Chondrocyte (in vitro differentiated cells): ENCODE results near the gene PCBD2. TPM values are rescaled to one million over a fixed set of nuclear protein-coding genes. Genes with fewer than 3 reads are reported as not detected.

ENCODE experiments used
- DNase-seq: peaks from one replicate; pipeline ENCODE4 v3.0.0; 2021; ENCODE audit warnings: mixed read lengths, low spot score
- H3K27ac Mint-ChIP-seq: one replicate; pipeline ENCODE4 v1.8.0; 2021; ENCODE audit warnings: mild to moderate bottlenecking, moderate library complexity, mixed read lengths; ENCODE audit not compliant: unreplicated experiment
- H3K27me3 Mint-ChIP-seq: 2 replicates; pipeline ENCODE4 v1.8.0; 2021; ENCODE audit warnings: low read depth, mixed read lengths
- H3K36me3 Mint-ChIP-seq: 2 replicates; pipeline ENCODE4 v1.8.0; 2021; ENCODE audit warnings: low read depth, mixed read lengths
- H3K4me1 Mint-ChIP-seq: 2 replicates; pipeline ENCODE4 v1.8.0; 2021; ENCODE audit warnings: low read depth, mild to moderate bottlenecking, mixed read lengths
- H3K4me3 Mint-ChIP-seq: one replicate; pipeline ENCODE4 v1.8.0; 2021; ENCODE audit warnings: mild to moderate bottlenecking, moderate library complexity, mixed read lengths; ENCODE audit not compliant: unreplicated experiment
- H3K9me3 Mint-ChIP-seq: 2 replicates; pipeline ENCODE4 v1.8.0; 2021; ENCODE audit warnings: low read depth, mixed read lengths
- CTCF ChIP-seq: fragments of 200-600 bp; sonication (generic); IDR thresholded peaks from 2 replicates; pipeline ENCODE4 v1.5.0; 2021; ENCODE audit warnings: antibody characterized with exemption, mild to moderate bottlenecking, moderate library complexity
- total RNA-seq: library from RNA; stranded (reverse); gene quantifications from 3 replicates; pipeline ENCODE4 v1.2.1, GENCODE V29; 2021

PCBD2 gene
- total RNA-seq, 1 donor from 2014 or later: 8.3 TPM

DNA sequence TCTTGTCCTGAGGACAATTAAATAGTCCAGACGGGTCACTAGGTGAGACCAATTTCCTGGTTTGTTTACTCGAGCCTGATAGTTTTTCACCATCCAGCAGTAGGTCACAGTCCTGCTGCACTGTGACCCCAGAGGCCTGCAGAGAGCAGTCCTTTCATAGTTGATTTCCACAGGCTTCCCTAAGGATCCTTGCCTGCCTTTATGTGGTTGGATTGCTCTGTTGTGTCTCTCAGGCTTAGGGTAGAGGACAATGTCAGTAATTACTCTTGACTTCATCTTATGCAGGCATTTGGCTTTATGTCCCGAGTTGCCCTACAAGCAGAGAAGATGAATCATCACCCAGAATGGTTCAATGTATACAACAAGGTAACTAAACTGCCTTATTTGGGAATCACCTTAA, 53.8 kb downstream of the PCBD2 start:
- Mint-ChIP-seq H3K27me3 (no peaks in the 10 kb centered on the region), H3K36me3 (peaks cover 10% of the 10 kb centered on the region), H3K4me1 (no peaks in the 10 kb centered on the region), H3K4me3 (no peak overlapping the region), H3K9me3 (peaks cover 8% of the 10 kb centered on the region), H3K27ac (no peak overlapping the region)
- DNase-seq: no peak
- TF ChIP-seq CTCF: no peak

DNA sequence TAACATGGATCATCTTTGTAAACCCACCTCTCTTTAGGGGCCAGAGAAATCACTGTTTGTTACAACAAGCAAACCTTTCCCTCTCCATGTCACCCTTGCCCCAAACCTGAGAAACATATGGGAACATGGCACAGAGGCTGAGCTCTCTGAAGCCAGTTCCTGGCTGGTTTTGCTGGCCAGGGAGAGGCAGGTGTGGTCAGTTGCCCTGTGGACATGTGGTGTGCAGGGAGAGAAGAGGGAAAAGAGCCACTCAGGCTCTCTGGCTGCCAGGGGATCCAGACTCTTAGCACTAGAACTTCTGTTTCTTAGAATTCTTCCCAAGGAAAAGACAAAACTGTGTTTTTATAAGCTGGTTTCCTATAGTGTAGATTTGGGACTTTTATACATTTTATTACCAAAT, 58.2 kb downstream of the PCBD2 start:
- Mint-ChIP-seq H3K27me3 (no peaks in the 10 kb centered on the region), H3K4me3 (no peak overlapping the region), H3K9me3 (no peaks in the 10 kb centered on the region), H3K4me1 (no peaks in the 10 kb centered on the region), H3K27ac (no peak overlapping the region), H3K36me3 (peaks cover 10% of the 10 kb centered on the region)
- no peak for DNase-seq
- TF ChIP-seq CTCF: no peak

- no peak overlapping the region for H3K4me3 Mint-ChIP-seq
- H3K36me3 Mint-ChIP-seq: peaks cover 13% of the 10 kb centered on the region
- DNase-seq: no peak
- no peak overlapping the region for H3K27ac Mint-ChIP-seq
- H3K4me1 Mint-ChIP-seq: no peaks in the 10 kb centered on the region
- TF ChIP-seq CTCF: no peak
- no peaks in the 10 kb centered on the region for H3K9me3 Mint-ChIP-seq
- no peaks in the 10 kb centered on the region for H3K27me3 Mint-ChIP-seq
These were observed 59.7 kb downstream of the PCBD2 start for GRCh38 chr5:134964359-134965270.

GRCh38 chr5:134965271-134965825, 60.4 kb downstream of the PCBD2 start:
- Mint-ChIP-seq H3K4me3 (no peak overlapping the region), H3K36me3 (peaks cover 12% of the 10 kb centered on the region), H3K4me1 (no peaks in the 10 kb centered on the region), H3K9me3 (no peaks in the 10 kb centered on the region), H3K27me3 (no peaks in the 10 kb centered on the region), H3K27ac (no peak overlapping the region)
- DNase-seq: no peak
- no peak for TF ChIP-seq CTCF

- TF ChIP-seq CTCF: no peak
- Mint-ChIP-seq H3K36me3 (peaks cover 9% of the 10 kb centered on the region), H3K27ac (no peak within 1 kb of the TSS), H3K9me3 (no peaks in the 10 kb centered on the region), H3K4me3 (no peak within 1 kb of the TSS), H3K27me3 (no peaks in the 10 kb centered on the region), H3K4me1 (no peaks in the 10 kb centered on the region)
- DNase-seq: no peak
These were observed 62.7 kb downstream of the PCBD2 start, which contains the start of gene CATSPER3 for GRCh38 chr5:134967607-134968006. CATSPER3 (plus strand) TSS chr5:134967907; CDS start chr5:134967992, 85 bp downstream.
